ENCODE data around the gene GSTCD.
A peak's percentile ranks its signal among the peaks of the same experiment; 100 is the strongest.

Gene GSTCD

GRCh38 chr4:105708181-105709080, at the start of gene GSTCD, which contains the start of gene INTS12:
Gene GSTCD, plus strand, starts transcription at chr4:105708784. Its CDS starts 8,830 bp downstream, at chr4:105717614.
Gene INTS12, minus strand, starts transcription at chr4:105708689. Its CDS starts 8,684 bp downstream, at chr4:105700005.
- H3K9me3 ChIP-seq, result no peaks in the 10 kb centered on the region
- intact Hi-C loops (cut with DNase I; ENCODE audit: low total_unique reads), result no loop called here

GRCh38 chr4:105659190-105659589, 49.4 kb upstream of the GSTCD start:
- intact Hi-C loops (cut with DNase I; ENCODE audit: low total_unique reads), result no loop called here
- Histone ChIP-seq H3K27ac (no peak overlapping the region), H3K9me3 (no peaks in the 10 kb centered on the region), H3K4me3 (no peak overlapping the region), H3K36me3 (no peaks in the 10 kb centered on the region), H3K27me3 (no peaks in the 10 kb centered on the region), H3K4me1 (no peaks in the 10 kb centered on the region)
- TF ChIP-seq CTCF (IDR thresholded peaks at IDR 0.05), result no peak
- DNase-seq, result no peak

More at GRCh38 chr4:105708181-105709080, at the start of gene GSTCD, which contains the start of gene INTS12:
- H3K27me3 ChIP-seq, result no peaks in the 10 kb centered on the region
- peaks cover 0 to 35% (median 15%) of the 10 kb centered on the region in 4 donors for H3K4me1 ChIP-seq
- peak within 1 kb of the TSS; percentile 88 to 91 for H3K27ac ChIP-seq
- H3K36me3 ChIP-seq, result no peaks in the 10 kb centered on the region
- peak within 1 kb of the TSS; percentile 82 to 89 for H3K4me3 ChIP-seq
- peak; percentile 91 to 94 for DNase-seq
- no peak for TF ChIP-seq CTCF (IDR thresholded peaks at IDR 0.05)

GRCh38 chr4:105661028-105661427, 47.6 kb upstream of the GSTCD start:
- no peaks in the 10 kb centered on the region for H3K4me1 ChIP-seq
- no peak for DNase-seq
- intact Hi-C loops (cut with DNase I; ENCODE audit: low total_unique reads), result no loop called here
- no peaks in the 10 kb centered on the region for H3K27me3 ChIP-seq
- H3K27ac ChIP-seq, result no peak overlapping the region
- no peak overlapping the region for H3K4me3 ChIP-seq
- H3K36me3 ChIP-seq, result no peaks in the 10 kb centered on the region
- no peak for TF ChIP-seq CTCF (IDR thresholded peaks at IDR 0.05)
- no peaks in the 10 kb centered on the region for H3K9me3 ChIP-seq

GRCh38 chr4:105662935-105663675, 45.5 kb upstream of the GSTCD start:
- no peak overlapping the region for H3K4me3 ChIP-seq
- H3K36me3 ChIP-seq, result no peaks in the 10 kb centered on the region
- no peak overlapping the region for H3K27ac ChIP-seq
- no peaks in the 10 kb centered on the region for H3K9me3 ChIP-seq
- TF ChIP-seq CTCF (IDR thresholded peaks at IDR 0.05), result no peak
- intact Hi-C loops (cut with DNase I; ENCODE audit: low total_unique reads), result no loop called here
- H3K27me3 ChIP-seq, result no peaks in the 10 kb centered on the region
- no peak for DNase-seq
- no peaks in the 10 kb centered on the region for H3K4me1 ChIP-seq

- intact Hi-C loops (cut with DNase I; ENCODE audit: low total_unique reads), result no loop called here
- no peaks in the 10 kb centered on the region for H3K9me3 ChIP-seq
These were observed 41.9 kb upstream of the GSTCD start for GRCh38 chr4:105666693-105667092.

More at GRCh38 chr4:105666693-105667092, 41.9 kb upstream of the GSTCD start:
- H3K27me3 ChIP-seq, result no peaks in the 10 kb centered on the region
- H3K36me3 ChIP-seq, result no peaks in the 10 kb centered on the region
- peak in 1 of 2 experiments; percentile 23 for TF ChIP-seq CTCF (IDR thresholded peaks at IDR 0.05)
- no peak overlapping the region for H3K27ac ChIP-seq
- DNase-seq, result no peak
- no peaks in the 10 kb centered on the region for H3K4me1 ChIP-seq
- no peak overlapping the region for H3K4me3 ChIP-seq

All from tibial artery (tissue), 4 donors.